ENCODE results near the gene TC2N. TPM values are rescaled to one million over a fixed set of nuclear protein-coding genes. Genes with fewer than 3 reads are reported as not detected.

The TC2N gene
- total RNA-seq, 6 experiments from 2014 or later = 0.10 to 0.71 (median 0.33) TPM

DNA sequence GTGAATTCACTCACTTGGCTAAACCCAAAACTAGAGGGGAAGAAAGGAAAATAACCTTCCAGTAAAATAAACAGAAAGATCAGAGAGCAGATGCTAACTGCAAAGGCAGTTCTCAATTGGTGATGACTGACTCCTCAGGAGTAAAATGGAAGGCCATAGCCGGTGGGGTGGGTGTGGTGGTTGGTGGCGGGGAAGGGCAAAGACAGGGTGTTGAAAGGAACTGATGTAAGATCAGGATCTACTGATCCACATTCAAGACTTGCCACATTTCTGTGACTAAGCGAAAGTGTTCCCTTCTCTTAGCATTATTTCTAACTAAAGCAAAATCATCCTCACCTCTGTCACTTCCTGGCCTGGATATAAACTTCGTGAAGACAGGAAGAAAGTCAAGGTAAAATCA is 26.3 kb upstream of the TC2N start:
- Mint-ChIP-seq H3K4me3 (no peak overlapping the region), H3K36me3 (ENCODE audit: low read depth) (peaks cover 13% of the 10 kb centered on the region), H3K27me3 (ENCODE audit: insufficient read depth) (no peaks in the 10 kb centered on the region; the same call in 1 of the 2 replicates), H3K27ac (no peak overlapping the region), H3K9me3 (no peaks in the 10 kb centered on the region), H3K4me1 (ENCODE audit: low read depth) (peaks cover 10% of the 10 kb centered on the region)
- DNase-seq = no peak
- TF ChIP-seq, protein P1, sequence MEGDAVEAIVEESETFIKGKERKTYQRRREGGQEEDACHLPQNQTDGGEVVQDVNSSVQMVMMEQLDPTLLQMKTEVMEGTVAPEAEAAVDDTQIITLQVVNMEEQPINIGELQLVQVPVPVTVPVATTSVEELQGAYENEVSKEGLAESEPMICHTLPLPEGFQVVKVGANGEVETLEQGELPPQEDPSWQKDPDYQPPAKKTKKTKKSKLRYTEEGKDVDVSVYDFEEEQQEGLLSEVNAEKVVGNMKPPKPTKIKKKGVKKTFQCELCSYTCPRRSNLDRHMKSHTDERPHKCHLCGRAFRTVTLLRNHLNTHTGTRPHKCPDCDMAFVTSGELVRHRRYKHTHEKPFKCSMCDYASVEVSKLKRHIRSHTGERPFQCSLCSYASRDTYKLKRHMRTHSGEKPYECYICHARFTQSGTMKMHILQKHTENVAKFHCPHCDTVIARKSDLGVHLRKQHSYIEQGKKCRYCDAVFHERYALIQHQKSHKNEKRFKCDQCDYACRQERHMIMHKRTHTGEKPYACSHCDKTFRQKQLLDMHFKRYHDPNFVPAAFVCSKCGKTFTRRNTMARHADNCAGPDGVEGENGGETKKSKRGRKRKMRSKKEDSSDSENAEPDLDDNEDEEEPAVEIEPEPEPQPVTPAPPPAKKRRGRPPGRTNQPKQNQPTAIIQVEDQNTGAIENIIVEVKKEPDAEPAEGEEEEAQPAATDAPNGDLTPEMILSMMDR (IDR thresholded peaks at IDR 0.05) = no peak

DNA sequence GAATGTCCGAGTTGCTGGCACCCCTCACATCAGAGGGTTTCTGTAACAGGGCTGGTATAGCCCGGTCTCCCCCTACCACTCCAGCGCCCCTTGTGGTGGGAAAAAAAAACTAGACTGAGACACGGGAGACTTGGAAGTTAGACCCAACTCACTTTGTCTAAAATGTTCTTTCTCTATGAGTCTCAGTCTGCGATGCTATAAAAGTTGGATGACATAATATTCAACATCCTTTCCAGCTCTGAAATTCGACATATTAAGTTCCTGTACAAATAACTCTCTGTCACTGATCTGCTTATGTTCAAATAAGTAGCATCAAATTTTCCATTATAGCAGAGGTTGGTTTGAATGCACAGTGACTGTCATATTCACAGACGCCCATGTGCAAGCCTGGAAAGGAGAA is 25.7 kb upstream of the TC2N start:
- H3K9me3 Mint-ChIP-seq = no peaks in the 10 kb centered on the region
- H3K27ac Mint-ChIP-seq = no peak overlapping the region
- peaks cover 13% of the 10 kb centered on the region for H3K36me3 Mint-ChIP-seq (ENCODE audit: low read depth)
- DNase-seq = no peak
- H3K27me3 Mint-ChIP-seq (ENCODE audit: insufficient read depth) = no peaks in the 10 kb centered on the region; the same call in 1 of the 2 replicates
- no peak overlapping the region for H3K4me3 Mint-ChIP-seq
- TF ChIP-seq, protein P1 (IDR thresholded peaks at IDR 0.05) = peak; percentile 78
- H3K4me1 Mint-ChIP-seq (ENCODE audit: low read depth) = peaks cover 10% of the 10 kb centered on the region

DNA sequence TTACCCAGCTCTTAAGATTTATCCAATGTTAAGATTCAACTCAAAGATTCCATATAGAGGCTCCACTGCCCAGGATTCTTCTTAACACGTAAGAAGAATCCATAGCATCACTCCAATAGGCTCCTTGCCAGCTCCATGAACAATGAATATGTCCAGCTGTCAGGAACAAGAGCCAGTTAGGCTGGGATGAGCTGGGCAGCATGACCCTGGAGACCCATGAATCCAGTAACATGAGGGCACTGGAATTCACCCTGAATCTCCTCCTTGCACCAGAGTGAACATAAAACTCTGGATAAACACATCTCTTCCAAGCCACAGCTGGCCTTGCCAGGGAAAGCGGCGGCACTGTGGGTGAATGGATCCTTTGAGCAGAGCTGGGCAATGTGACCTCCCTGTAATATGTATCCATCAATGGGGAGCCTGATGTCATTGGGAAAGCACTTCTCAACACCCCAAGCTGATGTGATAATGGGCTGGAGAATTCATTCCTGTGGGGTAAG is 24.4 kb upstream of the TC2N start:
- no peaks in the 10 kb centered on the region; the same call in 1 of the 2 replicates for H3K27me3 Mint-ChIP-seq (ENCODE audit: insufficient read depth)
- peaks cover 13% of the 10 kb centered on the region for H3K36me3 Mint-ChIP-seq (ENCODE audit: low read depth)
- no peak overlapping the region for H3K27ac Mint-ChIP-seq
- no peak for DNase-seq
- H3K4me3 Mint-ChIP-seq = no peak overlapping the region
- H3K4me1 Mint-ChIP-seq (ENCODE audit: low read depth) = no peaks in the 10 kb centered on the region; the same call in 1 of the 2 replicates
- H3K9me3 Mint-ChIP-seq = no peaks in the 10 kb centered on the region
- TF ChIP-seq, protein P1 (IDR thresholded peaks at IDR 0.05) = no peak

GRCh38 chr14:91891101-91891500 is 23.8 kb upstream of the TC2N start:
- Mint-ChIP-seq H3K9me3 (no peaks in the 10 kb centered on the region), H3K36me3 (ENCODE audit: low read depth) (peaks cover 15% of the 10 kb centered on the region), H3K4me3 (no peak overlapping the region), H3K4me1 (ENCODE audit: low read depth) (no peaks in the 10 kb centered on the region), H3K27ac (no peak overlapping the region), H3K27me3 (ENCODE audit: insufficient read depth) (no peaks in the 10 kb centered on the region; the same call in 1 of the 2 replicates)
- DNase-seq = no peak
- TF ChIP-seq, protein P1 (IDR thresholded peaks at IDR 0.05) = no peak

- H3K4me1 Mint-ChIP-seq (ENCODE audit: low read depth) = no peaks in the 10 kb centered on the region
- peaks cover 18% of the 10 kb centered on the region for H3K36me3 Mint-ChIP-seq (ENCODE audit: low read depth)
- no peaks in the 10 kb centered on the region for H3K9me3 Mint-ChIP-seq
These were observed 23.0 kb upstream of the TC2N start for GRCh38 chr14:91890291-91890749.

More at GRCh38 chr14:91890291-91890749, 23.0 kb upstream of the TC2N start:
- DNase-seq = no peak
- Mint-ChIP-seq H3K27me3 (ENCODE audit: insufficient read depth) (no peaks in the 10 kb centered on the region; the same call in 1 of the 2 replicates), H3K4me3 (no peak overlapping the region), H3K27ac (no peak overlapping the region)
- TF ChIP-seq, protein P1 (IDR thresholded peaks at IDR 0.05) = no peak

Measured in HFFc6 (cell line).